AG09309 (cell line): ENCODE results near the gene MAP2K1.
"Not testable (repeated sequence)": the region's sequence is repeated elsewhere in the genome, so short reads cannot be mapped to it uniquely, and the experiment has no call there.

ENCODE experiments used
- DNase-seq: peaks from one replicate; pipeline ENCODE4 v3.0.0-alpha.2; 2010; ENCODE audit warnings: low read depth
- H3K4me3 ChIP-seq: 2 replicates; pipeline ENCODE4 v1.5.1; 2011; ENCODE audit warnings: mild to moderate bottlenecking, low read depth, low read length, moderate library complexity; ENCODE audit not compliant: control insufficient read depth
- CTCF ChIP-seq: IDR thresholded peaks from 2 replicates; pipeline ENCODE4 v1.5.1; 2011; ENCODE audit warnings: mild to moderate bottlenecking, low read depth, low read length, inconsistent platforms; ENCODE audit not compliant: insufficient read depth, control insufficient read depth; ENCODE audit errors: missing control alignments

MAP2K1 gene

GRCh38 chr15:66364944-66365528 is 21.7 kb upstream of the MAP2K1 start:
- H3K4me3 ChIP-seq: no peak overlapping the region
- no peak for DNase-seq
- TF ChIP-seq CTCF: no peak

- H3K4me3 ChIP-seq: peak overlapping the region; percentile 18
Measured at GRCh38 chr15:66369773-66370651, 16.7 kb upstream of the MAP2K1 start.

DNA sequence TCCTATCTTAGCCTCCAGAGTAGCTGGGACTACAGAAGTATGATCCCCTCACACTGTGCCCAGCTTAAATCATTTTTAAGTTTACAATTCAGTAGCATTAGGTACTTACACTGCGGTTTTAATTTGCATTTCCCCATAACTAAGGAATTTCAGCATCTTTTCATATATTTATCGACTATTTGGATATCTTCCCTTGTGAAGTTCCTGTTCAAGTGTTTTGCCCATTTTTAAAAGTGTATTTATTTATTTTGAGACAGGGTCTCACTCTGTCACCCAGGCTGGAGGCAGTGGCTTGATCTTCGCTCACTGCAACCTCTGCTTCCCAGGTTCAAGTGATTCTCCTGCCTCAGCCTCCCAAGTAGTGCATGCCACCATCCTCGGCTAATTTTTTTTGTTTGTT is 12.5 kb upstream of the MAP2K1 start:
- DNase-seq: no peak
- H3K4me3 ChIP-seq: no peak overlapping the region
- no peak for TF ChIP-seq CTCF

More at GRCh38 chr15:66369773-66370651, 16.7 kb upstream of the MAP2K1 start:
- no peak for DNase-seq
- no peak for TF ChIP-seq CTCF

- no peak for DNase-seq
- H3K4me3 ChIP-seq: no peak overlapping the region
- no peak for TF ChIP-seq CTCF
Measured at GRCh38 chr15:66378814-66379430, 7.8 kb upstream of the MAP2K1 start.

- DNase-seq, H3K4me3 ChIP-seq: not testable (repeated sequence)
Measured at GRCh38 chr15:66381376-66381775, 5.3 kb upstream of the MAP2K1 start.

- DNase-seq: peak; percentile 20
- peak; percentile 46 for TF ChIP-seq CTCF
- peak overlapping the region; percentile 96 for H3K4me3 ChIP-seq
Measured at GRCh38 chr15:66387163-66388042, 691 bp downstream of the MAP2K1 start.
